ENCODE data around the gene PLB1. TPM values are rescaled to one million over a fixed set of nuclear protein-coding genes. Genes with fewer than 3 reads are reported as not detected.
A peak's percentile ranks its signal among the peaks of the same experiment; 100 is the strongest.

Gene PLB1
- total and polyA plus RNA-seq, 2 experiments from 2014 or later: 0.06 to 0.21 TPM

DNA sequence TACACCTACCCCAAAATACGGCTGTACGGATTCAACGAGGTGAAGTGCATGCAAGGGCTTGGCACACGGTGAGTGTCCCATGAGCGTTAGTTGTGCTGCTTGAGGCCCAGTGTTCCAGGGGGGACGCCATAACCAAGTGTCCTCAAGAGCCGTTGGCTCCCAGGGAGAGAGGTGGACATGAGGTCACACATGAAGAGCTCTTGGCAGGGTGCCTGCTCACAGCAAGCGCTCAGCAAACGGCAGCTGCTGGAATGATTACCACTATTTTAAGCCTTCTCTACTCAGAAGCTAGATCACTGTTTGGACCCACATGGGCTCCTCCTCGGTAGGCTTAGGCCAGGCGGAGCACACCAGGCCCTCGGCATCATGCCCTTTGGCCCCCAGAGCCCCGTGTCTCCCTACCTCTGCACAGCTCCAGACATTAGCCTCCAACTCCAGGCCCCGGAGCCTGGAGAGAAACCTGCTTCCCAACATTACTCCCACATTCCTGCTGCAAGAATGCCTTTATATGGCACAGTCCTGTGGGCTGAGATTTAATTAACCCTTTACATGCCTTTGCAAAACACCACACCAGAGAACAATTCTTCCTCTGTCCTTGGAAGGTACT, 187.3 kb downstream of the PLB1 start (continued):
- TF ChIP-seq, protein P1, sequence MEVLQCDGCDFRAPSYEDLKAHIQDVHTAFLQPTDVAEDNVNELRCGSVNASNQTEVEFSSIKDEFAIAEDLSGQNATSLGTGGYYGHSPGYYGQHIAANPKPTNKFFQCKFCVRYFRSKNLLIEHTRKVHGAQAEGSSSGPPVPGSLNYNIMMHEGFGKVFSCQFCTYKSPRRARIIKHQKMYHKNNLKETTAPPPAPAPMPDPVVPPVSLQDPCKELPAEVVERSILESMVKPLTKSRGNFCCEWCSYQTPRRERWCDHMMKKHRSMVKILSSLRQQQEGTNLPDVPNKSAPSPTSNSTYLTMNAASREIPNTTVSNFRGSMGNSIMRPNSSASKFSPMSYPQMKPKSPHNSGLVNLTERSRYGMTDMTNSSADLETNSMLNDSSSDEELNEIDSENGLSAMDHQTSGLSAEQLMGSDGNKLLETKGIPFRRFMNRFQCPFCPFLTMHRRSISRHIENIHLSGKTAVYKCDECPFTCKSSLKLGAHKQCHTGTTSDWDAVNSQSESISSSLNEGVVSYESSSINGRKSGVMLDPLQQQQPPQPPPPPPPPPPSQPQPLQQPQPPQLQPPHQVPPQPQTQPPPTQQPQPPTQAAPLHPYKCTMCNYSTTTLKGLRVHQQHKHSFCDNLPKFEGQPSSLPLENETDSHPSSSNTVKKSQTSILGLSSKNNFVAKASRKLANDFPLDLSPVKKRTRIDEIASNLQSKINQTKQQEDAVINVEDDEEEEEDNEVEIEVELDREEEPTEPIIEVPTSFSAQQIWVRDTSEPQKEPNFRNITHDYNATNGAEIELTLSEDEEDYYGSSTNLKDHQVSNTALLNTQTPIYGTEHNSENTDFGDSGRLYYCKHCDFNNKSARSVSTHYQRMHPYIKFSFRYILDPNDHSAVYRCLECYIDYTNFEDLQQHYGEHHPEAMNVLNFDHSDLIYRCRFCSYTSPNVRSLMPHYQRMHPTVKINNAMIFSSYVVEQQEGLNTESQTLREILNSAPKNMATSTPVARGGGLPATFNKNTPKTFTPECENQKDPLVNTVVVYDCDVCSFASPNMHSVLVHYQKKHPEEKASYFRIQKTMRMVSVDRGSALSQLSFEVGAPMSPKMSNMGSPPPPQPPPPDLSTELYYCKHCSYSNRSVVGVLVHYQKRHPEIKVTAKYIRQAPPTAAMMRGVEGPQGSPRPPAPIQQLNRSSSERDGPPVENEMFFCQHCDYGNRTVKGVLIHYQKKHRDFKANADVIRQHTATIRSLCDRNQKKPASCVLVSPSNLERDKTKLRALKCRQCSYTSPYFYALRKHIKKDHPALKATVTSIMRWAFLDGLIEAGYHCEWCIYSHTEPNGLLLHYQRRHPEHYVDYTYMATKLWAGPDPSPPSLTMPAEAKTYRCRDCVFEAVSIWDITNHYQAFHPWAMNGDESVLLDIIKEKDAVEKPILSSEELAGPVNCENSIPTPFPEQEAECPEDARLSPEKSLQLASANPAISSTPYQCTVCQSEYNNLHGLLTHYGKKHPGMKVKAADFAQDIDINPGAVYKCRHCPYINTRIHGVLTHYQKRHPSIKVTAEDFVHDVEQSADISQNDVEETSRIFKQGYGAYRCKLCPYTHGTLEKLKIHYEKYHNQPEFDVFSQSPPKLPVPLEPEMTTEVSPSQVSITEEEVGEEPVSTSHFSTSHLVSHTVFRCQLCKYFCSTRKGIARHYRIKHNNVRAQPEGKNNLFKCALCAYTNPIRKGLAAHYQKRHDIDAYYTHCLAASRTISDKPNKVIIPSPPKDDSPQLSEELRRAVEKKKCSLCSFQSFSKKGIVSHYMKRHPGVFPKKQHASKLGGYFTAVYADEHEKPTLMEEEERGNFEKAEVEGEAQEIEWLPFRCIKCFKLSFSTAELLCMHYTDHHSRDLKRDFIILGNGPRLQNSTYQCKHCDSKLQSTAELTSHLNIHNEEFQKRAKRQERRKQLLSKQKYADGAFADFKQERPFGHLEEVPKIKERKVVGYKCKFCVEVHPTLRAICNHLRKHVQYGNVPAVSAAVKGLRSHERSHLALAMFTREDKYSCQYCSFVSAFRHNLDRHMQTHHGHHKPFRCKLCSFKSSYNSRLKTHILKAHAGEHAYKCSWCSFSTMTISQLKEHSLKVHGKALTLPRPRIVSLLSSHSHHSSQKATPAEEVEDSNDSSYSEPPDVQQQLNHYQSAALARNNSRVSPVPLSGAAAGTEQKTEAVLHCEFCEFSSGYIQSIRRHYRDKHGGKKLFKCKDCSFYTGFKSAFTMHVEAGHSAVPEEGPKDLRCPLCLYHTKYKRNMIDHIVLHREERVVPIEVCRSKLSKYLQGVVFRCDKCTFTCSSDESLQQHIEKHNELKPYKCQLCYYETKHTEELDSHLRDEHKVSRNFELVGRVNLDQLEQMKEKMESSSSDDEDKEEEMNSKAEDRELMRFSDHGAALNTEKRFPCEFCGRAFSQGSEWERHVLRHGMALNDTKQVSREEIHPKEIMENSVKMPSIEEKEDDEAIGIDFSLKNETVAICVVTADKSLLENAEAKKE (CRISPR knock-in tag; IDR thresholded peaks at IDR 0.05): peak; percentile 50; the same call in 1 of the 2 replicates
- peak; percentile 6; the same call in 1 of the 2 replicates for TF ChIP-seq CREB1 (CRISPR knock-in tag; IDR thresholded peaks at IDR 0.05; ENCODE audit: low read depth)

DNA sequence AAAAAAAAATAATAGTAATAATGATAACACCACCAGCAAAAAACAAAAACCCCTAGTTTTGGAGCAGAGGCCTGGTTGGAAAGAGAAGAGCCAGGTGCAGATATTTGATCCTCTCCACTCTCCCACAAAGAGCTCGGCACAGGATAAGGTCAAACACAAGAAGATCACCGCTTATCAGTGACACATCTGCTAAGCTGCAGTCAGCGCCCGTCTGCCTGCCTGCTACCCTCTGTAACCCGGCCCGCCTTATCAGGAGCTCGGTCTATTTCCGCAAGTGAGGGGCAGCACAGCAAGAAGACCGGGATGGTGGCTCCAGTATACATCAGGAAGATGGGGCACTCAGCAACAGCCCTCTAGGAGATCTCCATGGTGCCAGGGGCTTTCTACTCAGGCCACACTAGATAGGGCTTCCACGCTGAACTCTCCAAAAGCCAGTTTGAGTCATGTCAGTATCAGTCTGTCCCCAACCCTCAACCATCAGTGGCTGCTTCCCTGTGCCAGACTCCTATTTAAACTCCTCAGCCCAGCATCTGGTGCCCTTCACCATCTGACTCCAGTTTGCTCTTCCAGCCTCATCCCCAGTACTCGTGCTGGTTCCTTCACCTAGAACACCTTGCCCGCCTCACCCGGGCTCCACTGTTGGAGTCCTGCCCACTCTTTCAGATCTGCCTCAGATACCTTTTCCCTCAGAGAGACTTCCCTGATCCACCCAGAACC, 188.4 kb downstream of the PLB1 start:
- H3K27me3 ChIP-seq (ENCODE audit: insufficient read depth): no peaks in the 10 kb centered on the region
- no peaks in the 10 kb centered on the region for H3K79me2 ChIP-seq (replicated peaks; ENCODE audit: insufficient read depth)
- no peaks in the 10 kb centered on the region for H4K20me1 ChIP-seq (replicated peaks; ENCODE audit: insufficient read depth)
- no peaks in the 10 kb centered on the region for H3K9me3 Mint-ChIP-seq
- no peaks in the 10 kb centered on the region for H3F3A ChIP-seq (replicated peaks; ENCODE audit: low read depth)
- no peak overlapping the region for H3K4me2 ChIP-seq
- H3K27ac Mint-ChIP-seq: no peak overlapping the region; the same call in 1 of the 2 replicates
- H3K4me1 ChIP-seq (ENCODE audit: insufficient read depth): 0 out of 2 replicates have a peak, but pooled peaks cover 9% of the 10 kb centered on the region
- no peak overlapping the region for H3K4me3 Mint-ChIP-seq
- H3K4me3 ChIP-seq: no peak overlapping the region
- H3K27me3 Mint-ChIP-seq (ENCODE audit: insufficient read depth, low read depth, poor library complexity): peaks cover 7% of the 10 kb centered on the region
- ATAC-seq (no peak), DNase-seq (ENCODE audit: low spot score) (no peak)
- H3K9me2 ChIP-seq (ENCODE audit: insufficient read depth): peaks cover 18% of the 10 kb centered on the region
- no peak overlapping the region for H3K27ac ChIP-seq (ENCODE audit: low read depth)
- H2AFZ ChIP-seq: no peak overlapping the region
- no peaks in the 10 kb centered on the region for H3K36me3 Mint-ChIP-seq (ENCODE audit: low read depth)
- H3K36me3 ChIP-seq (ENCODE audit: insufficient read depth): no peaks in the 10 kb centered on the region
- H3K4me1 Mint-ChIP-seq: peaks cover 25% of the 10 kb centered on the region
- TF ChIP-seq JUNB (IDR thresholded peaks at IDR 0.05; ENCODE audit: unreplicated experiment) (no peak), STAT1 (IDR thresholded peaks at IDR 0.05; ENCODE audit: unreplicated experiment) (no peak), POLR2AphosphoS5 (IDR thresholded peaks at IDR 0.05; ENCODE audit: low read depth) (no peak), ZNF114 (CRISPR knock-in tag; IDR thresholded peaks at IDR 0.05) (no peak)
- TF ChIP-seq, protein P2, sequence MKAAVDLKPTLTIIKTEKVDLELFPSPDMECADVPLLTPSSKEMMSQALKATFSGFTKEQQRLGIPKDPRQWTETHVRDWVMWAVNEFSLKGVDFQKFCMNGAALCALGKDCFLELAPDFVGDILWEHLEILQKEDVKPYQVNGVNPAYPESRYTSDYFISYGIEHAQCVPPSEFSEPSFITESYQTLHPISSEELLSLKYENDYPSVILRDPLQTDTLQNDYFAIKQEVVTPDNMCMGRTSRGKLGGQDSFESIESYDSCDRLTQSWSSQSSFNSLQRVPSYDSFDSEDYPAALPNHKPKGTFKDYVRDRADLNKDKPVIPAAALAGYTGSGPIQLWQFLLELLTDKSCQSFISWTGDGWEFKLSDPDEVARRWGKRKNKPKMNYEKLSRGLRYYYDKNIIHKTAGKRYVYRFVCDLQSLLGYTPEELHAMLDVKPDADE (IDR thresholded peaks at IDR 0.05): no peak
- TF ChIP-seq, protein P1 (CRISPR knock-in tag; IDR thresholded peaks at IDR 0.05): no peak
